Measurements from ENCODE around the gene OR7D4. TPM values are rescaled to one million over a fixed set of nuclear protein-coding genes. Genes with fewer than 3 reads are reported as not detected.

Gene OR7D4
- total RNA-seq, result not detected in 2 replicates

GRCh38 chr19:9219489-9219888 is at the start of gene OR7D4:
TSS of gene OR7D4 (minus strand) at chr19:9219589. CDS start at chr19:9214837, 4,752 bp downstream.

GRCh38 chr19:9250630-9251029 is 31.2 kb upstream of the OR7D4 start, which contains the start of gene OR7E24:
TSS of gene OR7E24 (plus strand) at chr19:9250930. CDS start at chr19:9251044, 114 bp downstream.

GRCh38 chr19:9178901-9179300 is 40.5 kb downstream of the OR7D4 start, which contains the start of gene OR7D2:
TSS of gene OR7D2 (plus strand) at chr19:9178979. CDS start at chr19:9185782, 6,803 bp downstream.

Other genes with a start within 250 kb of the OR7D4 start
- gene MUC16, start 209.2 kb downstream of the OR7D4 start, total RNA-seq, result under 0.01 TPM in 1 of 2 replicates, not detected in the other
- not detected in 2 replicates for gene OR1M1, start 132.5 kb downstream of the OR7D4 start, total RNA-seq
- not detected in 2 replicates for gene OR7G2, start 112.1 kb downstream of the OR7D4 start, total RNA-seq
- gene OR7G1, start 103.8 kb downstream of the OR7D4 start, total RNA-seq, result not detected in 2 replicates
- not detected in 2 replicates for gene OR7G3, start 92.6 kb downstream of the OR7D4 start, total RNA-seq
- gene ZNF317, start 79.2 kb downstream of the OR7D4 start, total RNA-seq, result 16.9 and 18.8 TPM in 2 replicates
- not detected in 2 replicates for gene OR7D2, start 40.6 kb downstream of the OR7D4 start, total RNA-seq
- not detected in 2 replicates for gene OR7E24, start 31.3 kb upstream of the OR7D4 start, total RNA-seq
- gene ZNF699, start 90.2 kb upstream of the OR7D4 start, total RNA-seq, result 5.9 and 7.3 TPM in 2 replicates
- 7.3 and 9.0 TPM in 2 replicates for gene ZNF559, start 104.6 kb upstream of the OR7D4 start, total RNA-seq
- gene ZNF177, start 143.4 kb upstream of the OR7D4 start, total RNA-seq, result 0.73 and 0.78 TPM in 2 replicates
- gene ZNF266, start 216.0 kb upstream of the OR7D4 start, total RNA-seq, result 6.8 and 7.7 TPM in 2 replicates